DOHH2 (cell line): Measurements from ENCODE around the gene ZNF274.
"Not testable (repeated sequence)": the region's sequence is repeated elsewhere in the genome, so short reads cannot be mapped to it uniquely, and the experiment has no call there.

Experiments used
- H3F3A ChIP-seq: fragments of 200-600 bp; sonication (generic), shearing (Covaris generic); 2 replicates; pipeline ENCODE4 v1.6.0; 2016; ENCODE audit warnings: antibody characterized with exemption, mild to moderate bottlenecking; ENCODE audit not compliant: control insufficient read depth, insufficient read depth
- H3K27ac ChIP-seq: fragments of 200-600 bp; sonication (generic); 2 replicates; pipeline ENCODE4 v1.5.1; 2014; ENCODE audit warnings: low read depth, mild to moderate bottlenecking, low read length, moderate library complexity
- H3K27me3 ChIP-seq: fragments of 200-600 bp; sonication (generic); 2 replicates; pipeline ENCODE4 v1.6.1; 2014; ENCODE audit warnings: mild to moderate bottlenecking, low read length, mixed read lengths; ENCODE audit not compliant: control insufficient read depth
- H3K36me3 ChIP-seq: fragments of 200-600 bp; sonication (generic); 2 replicates; pipeline ENCODE4 v1.6.1; 2014; ENCODE audit warnings: mild to moderate bottlenecking, low read length, moderate library complexity, mixed read lengths; ENCODE audit not compliant: control insufficient read depth
- H3K4me1 ChIP-seq: fragments of 200-600 bp; sonication (generic); 2 replicates; pipeline ENCODE4 v1.6.1; 2014; ENCODE audit warnings: mild to moderate bottlenecking, low read length, mixed read lengths; ENCODE audit not compliant: control insufficient read depth
- H3K4me2 ChIP-seq: fragments of 200-600 bp; sonication (generic); 2 replicates; pipeline ENCODE4 v1.6.0; 2014; ENCODE audit warnings: mild to moderate bottlenecking, low read length, moderate library complexity
- H3K4me3 ChIP-seq: fragments of 200-600 bp; sonication (generic); 2 replicates; pipeline ENCODE4 v1.5.1; 2014; ENCODE audit warnings: mild to moderate bottlenecking, low read length, mixed read lengths
- H3K79me2 ChIP-seq: fragments of 200-600 bp; sonication (generic); 2 replicates; pipeline ENCODE4 v1.6.1; 2014; ENCODE audit warnings: mild to moderate bottlenecking, low read length, mixed read lengths; ENCODE audit not compliant: control insufficient read depth
- H3K9me2 ChIP-seq: fragments of 200-600 bp; sonication (generic); replicated peaks from 2 replicates; pipeline ENCODE4 v1.6.1; 2014; ENCODE audit warnings: mild to moderate bottlenecking, low read length, mixed read lengths; ENCODE audit not compliant: control insufficient read depth
- H3K9me3 ChIP-seq: fragments of 200-600 bp; sonication (generic); 2 replicates; pipeline ENCODE4 v1.6.1; 2014; ENCODE audit warnings: antibody characterized with exemption, low read length, mixed read lengths; ENCODE audit not compliant: control insufficient read depth, insufficient read depth
- H4K20me1 ChIP-seq: fragments of 200-600 bp; sonication (generic); 2 replicates; pipeline ENCODE4 v1.6.0; 2014; ENCODE audit warnings: low read depth, mild to moderate bottlenecking, antibody characterized with exemption, low read length, moderate library complexity; ENCODE audit not compliant: control insufficient read depth, insufficient read depth
- CTCF ChIP-seq: fragments of 200-600 bp; sonication (generic); IDR thresholded peaks from one replicate; pipeline ENCODE4 v1.5.1; 2014; ENCODE audit warnings: antibody characterized with exemption, mild to moderate bottlenecking, low read depth, low read length; ENCODE audit not compliant: poor library complexity, severe bottlenecking
- EZH2phosphoT487 ChIP-seq: fragments of 200-600 bp; sonication (generic); IDR thresholded peaks from 2 replicates; pipeline ENCODE4 v1.6.1; 2017; ENCODE audit warnings: borderline replicate concordance, mild to moderate bottlenecking, antibody characterized with exemption, low read length, moderate library complexity, mixed read lengths

ZNF274 gene

GRCh38 chr19:58182989-58183816, at the start of gene ZNF274:
Gene ZNF274, plus strand, starts transcription at chr19:58183061. Its CDS starts 905 bp downstream, at chr19:58183966.
- Histone ChIP-seq H3F3A (no peaks in the 10 kb centered on the region), H4K20me1 (no peaks in the 10 kb centered on the region), H3K4me3 (peak within 1 kb of the TSS; percentile 88), H3K9me2 (no peaks in the 10 kb centered on the region), H3K27me3 (no peaks in the 10 kb centered on the region), H3K79me2 (peaks cover 12% of the 10 kb centered on the region), H3K4me2 (peak within 1 kb of the TSS; percentile 95), H3K9me3 (peaks cover 62% of the 10 kb centered on the region), H3K4me1 (peaks cover 14% of the 10 kb centered on the region), H3K36me3 (peaks cover 41% of the 10 kb centered on the region), H3K27ac (peak within 1 kb of the TSS; percentile 81)
- no peak for TF ChIP-seq EZH2phosphoT487
- TF ChIP-seq CTCF, result no peak

- TF ChIP-seq EZH2phosphoT487 (no peak), CTCF (no peak)
- no peaks in the 10 kb centered on the region for H3K36me3 ChIP-seq
Measured at GRCh38 chr19:58134244-58134643, 48.6 kb upstream of the ZNF274 start.

GRCh38 chr19:58145849-58146248, 37.0 kb upstream of the ZNF274 start:
- H3K79me2 ChIP-seq, result no peaks in the 10 kb centered on the region
- H3K4me1 ChIP-seq, result peaks cover 7% of the 10 kb centered on the region
- H3K27ac ChIP-seq, result no peak overlapping the region
- no peak overlapping the region for H3K4me2 ChIP-seq
- H4K20me1 ChIP-seq, result no peaks in the 10 kb centered on the region
- no peaks in the 10 kb centered on the region for H3K27me3 ChIP-seq
- no peak for TF ChIP-seq CTCF
- TF ChIP-seq EZH2phosphoT487, result no peak
- H3K4me3 ChIP-seq, result no peak overlapping the region
- no peaks in the 10 kb centered on the region for H3K9me2 ChIP-seq
- no peaks in the 10 kb centered on the region for H3F3A ChIP-seq
- H3K36me3 ChIP-seq, result no peaks in the 10 kb centered on the region
- peaks cover 27% of the 10 kb centered on the region for H3K9me3 ChIP-seq

More at GRCh38 chr19:58134244-58134643, 48.6 kb upstream of the ZNF274 start:
- H3K27ac ChIP-seq, result no peak overlapping the region
- H3K9me3 ChIP-seq, result peaks cover 22% of the 10 kb centered on the region; the same call in 1 of the 2 replicates
- H4K20me1 ChIP-seq, result no peaks in the 10 kb centered on the region
- H3K27me3 ChIP-seq, result no peaks in the 10 kb centered on the region
- H3K4me3 ChIP-seq, result no peak overlapping the region
- no peaks in the 10 kb centered on the region for H3K4me1 ChIP-seq
- H3F3A ChIP-seq, result no peaks in the 10 kb centered on the region
- no peak overlapping the region for H3K4me2 ChIP-seq
- H3K9me2 ChIP-seq, result no peaks in the 10 kb centered on the region
- no peaks in the 10 kb centered on the region for H3K79me2 ChIP-seq

- H3K9me2 ChIP-seq, H3K36me3 ChIP-seq, H3K79me2 ChIP-seq, H3K4me2 ChIP-seq, H3K27me3 ChIP-seq, H3K4me3 ChIP-seq, H3K4me1 ChIP-seq, H4K20me1 ChIP-seq, H3K27ac ChIP-seq, H3F3A ChIP-seq: not testable (repeated sequence)
- H3K9me3 ChIP-seq, result peaks cover 31% of the 10 kb centered on the region
Measured at GRCh38 chr19:58147475-58147874, 35.4 kb upstream of the ZNF274 start.
